A375 (cell line): ENCODE results near the gene ETFDH. TPM values are rescaled to one million over a fixed set of nuclear protein-coding genes. Genes with fewer than 3 reads are reported as not detected.

Source experiments
- small RNA-seq: library from RNA; depleted of rRNA; stranded (forward); fragments of <200 nt; gene quantifications from one replicate; pipeline ENCODE3, GENCODE V24; 2014
- total RNA-seq: library from RNA; depleted of rRNA; stranded (reverse); fragments of >200 nt; shearing (Covaris generic); gene quantifications from 2 replicates; pipeline ENCODE4 v1.2.3, GENCODE V29; 2014; rRNA removed

ETFDH gene
- total RNA-seq: 15.3 and 21.0 TPM in 2 replicates

DNA sequence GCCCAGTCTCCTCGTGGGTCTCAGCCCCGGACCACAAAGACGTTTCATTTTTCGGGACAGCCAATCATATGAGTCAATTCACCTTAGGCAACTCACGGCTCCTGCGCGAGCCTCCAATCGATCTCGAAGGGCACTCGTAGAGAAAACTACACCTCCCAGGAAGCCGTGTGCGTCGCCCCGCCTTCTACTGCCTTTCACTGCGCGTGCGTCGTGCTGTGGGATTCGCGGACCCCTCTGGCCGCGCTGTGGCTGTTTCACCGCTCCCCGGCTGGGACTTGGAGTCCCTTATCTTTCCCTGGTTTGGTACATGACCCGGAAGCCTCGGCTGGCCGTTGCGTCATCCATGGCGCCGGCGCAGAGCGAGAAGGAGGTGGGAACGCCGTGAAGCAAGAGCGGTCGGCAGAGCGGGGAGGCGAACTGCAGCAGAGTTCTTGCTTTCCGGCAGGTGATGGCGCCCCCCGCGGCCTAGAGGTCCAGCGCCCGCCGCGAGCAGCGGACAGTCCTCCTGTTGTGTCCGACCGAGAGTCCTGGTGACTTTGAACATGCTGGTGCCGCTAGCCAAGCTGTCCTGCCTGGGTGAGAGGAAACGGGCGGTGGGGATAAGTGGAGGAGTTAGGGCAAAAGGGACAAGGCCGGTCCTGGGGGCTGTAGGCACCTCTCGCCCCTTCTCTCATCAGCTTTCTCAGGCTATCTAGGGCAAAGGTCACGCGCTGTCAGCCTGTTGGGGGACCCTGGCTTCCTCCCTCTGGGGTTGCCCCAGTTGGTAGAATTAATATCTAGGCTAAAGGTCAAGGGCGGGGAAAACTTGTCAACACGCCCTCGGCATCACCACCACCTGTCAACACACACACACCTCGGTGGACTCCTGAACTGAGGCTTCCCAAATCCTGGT, at the start of gene ETFDH:
Gene ETFDH, plus strand, starts transcription at position 382 of the 892 bp plus-strand sequence. Its CDS starts 161 bp downstream, at position 543.

DNA sequence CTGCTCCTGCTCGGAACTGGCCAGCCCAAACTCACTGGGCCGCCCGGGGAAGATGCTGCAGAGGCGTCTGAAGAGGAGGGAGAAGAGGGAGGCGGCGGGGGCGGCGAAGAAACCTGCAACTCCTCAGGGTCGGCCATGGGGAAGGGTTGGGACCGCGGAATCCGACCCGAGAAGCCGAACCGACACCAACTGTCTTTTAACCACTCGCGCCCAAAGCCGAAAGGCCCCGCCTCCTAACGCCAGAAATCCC, 506 bp upstream of the ETFDH start, which contains the start of gene C4orf46:
Gene C4orf46, minus strand, starts transcription at position 223 of the 250 bp plus-strand sequence. Its CDS starts 86 bp downstream, at position 137.

DNA sequence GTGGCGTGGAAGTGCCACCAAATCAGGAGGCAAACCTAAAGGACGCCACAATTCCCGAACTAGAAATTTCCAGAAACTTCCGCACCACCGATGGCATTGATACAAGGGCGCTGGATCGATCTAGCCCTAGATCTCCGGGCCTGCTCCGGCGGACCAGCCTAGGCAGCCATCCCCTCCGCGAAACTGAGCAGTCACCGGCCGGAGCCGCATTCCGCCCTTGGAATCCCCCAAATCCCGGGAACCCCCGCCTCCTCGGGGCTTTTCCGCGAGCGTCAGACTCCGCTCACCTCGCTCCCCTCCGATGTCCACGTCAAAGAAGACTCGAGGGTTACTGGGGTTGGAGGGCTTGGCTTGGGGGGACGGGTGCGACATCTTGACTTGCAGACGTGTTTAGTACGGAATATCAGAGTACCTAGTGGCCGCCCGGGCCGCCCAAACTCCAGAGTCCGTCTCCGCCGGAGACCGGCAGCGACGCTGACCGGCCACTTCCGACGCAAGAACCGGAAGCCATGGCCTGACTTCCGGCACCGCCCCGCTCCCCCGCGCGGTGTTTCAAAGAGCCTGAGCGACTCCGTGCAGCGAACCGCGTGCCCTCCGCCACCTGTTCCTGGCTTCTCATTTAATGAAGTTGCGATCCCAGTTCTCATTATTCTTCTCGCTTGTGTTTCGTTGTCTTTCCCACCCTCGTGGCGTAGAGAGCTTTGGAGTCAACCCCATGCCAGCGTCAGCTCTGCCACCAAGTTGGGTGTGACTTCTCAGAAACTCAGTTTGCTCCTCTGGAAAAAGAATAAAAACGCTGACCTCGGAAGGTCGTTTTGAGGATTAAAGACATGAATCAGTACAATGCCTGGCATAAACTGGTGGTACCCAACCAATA, 51.1 kb downstream of the ETFDH start, which contains the start of gene PPID:
Gene PPID, minus strand, starts transcription at position 480 of the 877 bp plus-strand sequence. Its CDS starts 108 bp downstream, at position 372.

Small RNA genes within 50 kb of the gene (small RNA-seq; reads per million reads assigned to genes)
- 0.54 reads per million, percentile 29 among the genes with 10 or more reads in this experiment for gene RF00012

Other genes starting within 250 kb of the ETFDH start
- gene RXFP1, start 150.4 kb upstream of the ETFDH start, total RNA-seq: not detected in 2 replicates
- gene C4orf46, start 409 bp upstream of the ETFDH start, total RNA-seq: 7.3 and 8.2 TPM in 2 replicates
- gene PPID, start 51.1 kb downstream of the ETFDH start, total RNA-seq: 26.2 and 33.6 TPM in 2 replicates
- 5.1 and 5.7 TPM in 2 replicates for gene FNIP2, start 96.7 kb downstream of the ETFDH start, total RNA-seq